Neural cell (in vitro differentiated cells): ENCODE data around the gene TYSND1. TPM values are rescaled to one million over a fixed set of nuclear protein-coding genes. Genes with fewer than 3 reads are reported as not detected.

Source experiments
- H2AFZ ChIP-seq: fragments of 200-600, 300-800 bp; sonication (generic), shearing (Covaris generic); 2 replicates; pipeline ENCODE4 v1.6.0; 2014; ENCODE audit warnings: low read depth, mild to moderate bottlenecking, antibody characterized with exemption, low read length, moderate library complexity
- H3F3A ChIP-seq: fragments of 200-600 bp; shearing (Covaris generic); 2 replicates; pipeline ENCODE4 v1.6.1; 2016; ENCODE audit warnings: mild to moderate bottlenecking, moderate library complexity, mixed read lengths, antibody characterized with exemption, low read length; ENCODE audit not compliant: insufficient read depth, poor library complexity, severe bottlenecking
- H3K27ac ChIP-seq: fragments of 200-600, 300-800 bp; sonication (generic), shearing (Covaris generic); 2 replicates; pipeline ENCODE4 v1.5.1; 2014; ENCODE audit warnings: mild to moderate bottlenecking, low read length, moderate library complexity
- H3K27me3 ChIP-seq: fragments of 300-800, 200-600 bp; sonication (generic), shearing (Covaris generic); 2 replicates; pipeline ENCODE4 v1.6.0; 2014; ENCODE audit warnings: mild to moderate bottlenecking, low read depth, low read length, moderate library complexity; ENCODE audit not compliant: insufficient read depth
- H3K36me3 ChIP-seq: fragments of 300-800, 200-600 bp; sonication (generic), shearing (Covaris generic); 2 replicates; pipeline ENCODE4 v1.5.1; 2014; ENCODE audit warnings: mild to moderate bottlenecking, antibody characterized with exemption, low read length, moderate library complexity; ENCODE audit not compliant: insufficient read depth
- H3K4me2 ChIP-seq: fragments of 300-800, 200-600 bp; sonication (generic), shearing (Covaris generic); 2 replicates; pipeline ENCODE4 v1.6.0; 2014; ENCODE audit warnings: mild to moderate bottlenecking, low read length
- H3K4me3 ChIP-seq: fragments of 300-800, 200-600 bp; sonication (generic), shearing (Covaris generic); 2 replicates; pipeline ENCODE4 v1.5.1; 2014; ENCODE audit warnings: mild to moderate bottlenecking, low read length, moderate library complexity
- H3K79me2 ChIP-seq: fragments of 200-600 bp; shearing (Covaris generic); replicated peaks from 2 replicates; pipeline ENCODE4 v1.6.0; 2014; ENCODE audit warnings: mild to moderate bottlenecking, low read length, moderate library complexity; ENCODE audit not compliant: insufficient read depth
- H3K9ac ChIP-seq: fragments of 300-800, 200-600 bp; sonication (generic), shearing (Covaris generic); 2 replicates; pipeline ENCODE4 v1.6.1; 2016; ENCODE audit warnings: mild to moderate bottlenecking, low read length, mixed read lengths
- H3K9me2 ChIP-seq: fragments of 200-600 bp; shearing (Covaris generic); 2 replicates; pipeline ENCODE4 v1.6.1; 2016; ENCODE audit warnings: mild to moderate bottlenecking, low read length, mixed read lengths; ENCODE audit not compliant: insufficient read depth
- H3K9me3 ChIP-seq: fragments of 200-600, 300-800 bp; sonication (generic), shearing (Covaris generic); 2 replicates; pipeline ENCODE4 v1.6.1; 2016; ENCODE audit warnings: mild to moderate bottlenecking, mixed run types, low read length, moderate library complexity, mixed read lengths
- H4K20me1 ChIP-seq: fragments of 200-600 bp; shearing (Covaris generic); 2 replicates; pipeline ENCODE4 v1.6.1; 2016; ENCODE audit warnings: mild to moderate bottlenecking, mixed run types; ENCODE audit not compliant: insufficient read depth
- EP300 ChIP-seq: fragments of 450-650 bp; conservative IDR thresholded peaks from 2 replicates; pipeline ENCODE4 v1.6.1; 2014; ENCODE audit warnings: antibody characterized with exemption, mild to moderate bottlenecking, moderate library complexity; ENCODE audit not compliant: poor library complexity, severe bottlenecking
- EZH2 ChIP-seq: fragments of 200-600, 300-800 bp; shearing (Covaris generic), sonication (generic); IDR thresholded peaks from 2 replicates; pipeline ENCODE4 v1.6.1; 2014; ENCODE audit warnings: antibody characterized with exemption, low read length, borderline replicate concordance, mild to moderate bottlenecking; ENCODE audit not compliant: insufficient read depth, poor library complexity, severe bottlenecking
- MXI1 ChIP-seq: fragments of 450-650 bp; conservative IDR thresholded peaks from 2 replicates; pipeline ENCODE4 v1.6.1; 2014; ENCODE audit warnings: antibody characterized with exemption, mild to moderate bottlenecking; ENCODE audit not compliant: poor library complexity, severe bottlenecking
- POLR2AphosphoS5 ChIP-seq: IDR thresholded peaks from 2 replicates; pipeline ENCODE4 v1.6.1; 2012
- RAD21 ChIP-seq: fragments of 450-650 bp; conservative IDR thresholded peaks from 2 replicates; pipeline ENCODE4 v1.6.1; 2014; ENCODE audit warnings: antibody characterized with exemption, mild to moderate bottlenecking, moderate library complexity
- SMC3 ChIP-seq: fragments of 450-650 bp; conservative IDR thresholded peaks from 2 replicates; pipeline ENCODE4 v1.6.1; 2014; ENCODE audit warnings: antibody characterized with exemption, mild to moderate bottlenecking, moderate library complexity; ENCODE audit not compliant: poor library complexity
- TAF1 ChIP-seq: IDR thresholded peaks from 2 replicates; pipeline ENCODE4 v1.6.1; 2012; ENCODE audit warnings: low read depth
- polyA plus RNA-seq: library from polyadenylated mRNA; depleted of rRNA; stranded (reverse); fragments of >200 nt; gene quantifications from 2 replicates; pipeline ENCODE4 v1.2.3, GENCODE V29; 2014
- TF ChIP-seq, protein P1 (sequence below): fragments of 450-650 bp; IDR thresholded peaks from 2 replicates; pipeline ENCODE4 v1.5.1; 2014; ENCODE audit warnings: antibody characterized with exemption, mild to moderate bottlenecking, moderate library complexity; ENCODE audit not compliant: poor library complexity, severe bottlenecking
- TF ChIP-seq, protein P2 (sequence below): IDR thresholded peaks from 2 replicates; pipeline ENCODE4 v1.6.1; 2012; ENCODE audit warnings: borderline replicate concordance

The TYSND1 gene
- polyA plus RNA-seq, 1 donor from 2014 or later: 10.3 TPM

DNA sequence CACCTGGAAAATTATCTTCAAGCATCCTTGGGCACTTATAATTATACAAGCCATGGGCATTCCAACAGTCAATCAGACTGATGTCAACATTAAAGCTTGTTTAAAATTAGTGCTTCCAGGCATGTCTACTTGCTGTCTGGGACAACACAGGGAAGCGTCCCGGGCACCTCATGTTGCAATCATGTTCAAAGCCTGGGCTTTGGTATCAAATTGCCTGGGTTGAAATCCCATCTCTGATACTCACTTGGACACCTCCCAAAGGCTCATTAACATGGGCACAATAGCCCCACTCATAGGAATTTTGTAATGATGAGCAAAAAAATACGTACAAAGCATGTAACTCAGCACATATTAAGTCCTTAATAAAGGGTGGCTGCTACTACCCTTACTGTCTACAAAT is 28.3 kb downstream of the TYSND1 start:
- H3K9me3 ChIP-seq: no peaks in the 10 kb centered on the region
- no peaks in the 10 kb centered on the region for H3K27me3 ChIP-seq
- TF ChIP-seq, protein P1, sequence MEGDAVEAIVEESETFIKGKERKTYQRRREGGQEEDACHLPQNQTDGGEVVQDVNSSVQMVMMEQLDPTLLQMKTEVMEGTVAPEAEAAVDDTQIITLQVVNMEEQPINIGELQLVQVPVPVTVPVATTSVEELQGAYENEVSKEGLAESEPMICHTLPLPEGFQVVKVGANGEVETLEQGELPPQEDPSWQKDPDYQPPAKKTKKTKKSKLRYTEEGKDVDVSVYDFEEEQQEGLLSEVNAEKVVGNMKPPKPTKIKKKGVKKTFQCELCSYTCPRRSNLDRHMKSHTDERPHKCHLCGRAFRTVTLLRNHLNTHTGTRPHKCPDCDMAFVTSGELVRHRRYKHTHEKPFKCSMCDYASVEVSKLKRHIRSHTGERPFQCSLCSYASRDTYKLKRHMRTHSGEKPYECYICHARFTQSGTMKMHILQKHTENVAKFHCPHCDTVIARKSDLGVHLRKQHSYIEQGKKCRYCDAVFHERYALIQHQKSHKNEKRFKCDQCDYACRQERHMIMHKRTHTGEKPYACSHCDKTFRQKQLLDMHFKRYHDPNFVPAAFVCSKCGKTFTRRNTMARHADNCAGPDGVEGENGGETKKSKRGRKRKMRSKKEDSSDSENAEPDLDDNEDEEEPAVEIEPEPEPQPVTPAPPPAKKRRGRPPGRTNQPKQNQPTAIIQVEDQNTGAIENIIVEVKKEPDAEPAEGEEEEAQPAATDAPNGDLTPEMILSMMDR: no peak
- TF ChIP-seq RAD21: no peak
- TF ChIP-seq, protein P2, sequence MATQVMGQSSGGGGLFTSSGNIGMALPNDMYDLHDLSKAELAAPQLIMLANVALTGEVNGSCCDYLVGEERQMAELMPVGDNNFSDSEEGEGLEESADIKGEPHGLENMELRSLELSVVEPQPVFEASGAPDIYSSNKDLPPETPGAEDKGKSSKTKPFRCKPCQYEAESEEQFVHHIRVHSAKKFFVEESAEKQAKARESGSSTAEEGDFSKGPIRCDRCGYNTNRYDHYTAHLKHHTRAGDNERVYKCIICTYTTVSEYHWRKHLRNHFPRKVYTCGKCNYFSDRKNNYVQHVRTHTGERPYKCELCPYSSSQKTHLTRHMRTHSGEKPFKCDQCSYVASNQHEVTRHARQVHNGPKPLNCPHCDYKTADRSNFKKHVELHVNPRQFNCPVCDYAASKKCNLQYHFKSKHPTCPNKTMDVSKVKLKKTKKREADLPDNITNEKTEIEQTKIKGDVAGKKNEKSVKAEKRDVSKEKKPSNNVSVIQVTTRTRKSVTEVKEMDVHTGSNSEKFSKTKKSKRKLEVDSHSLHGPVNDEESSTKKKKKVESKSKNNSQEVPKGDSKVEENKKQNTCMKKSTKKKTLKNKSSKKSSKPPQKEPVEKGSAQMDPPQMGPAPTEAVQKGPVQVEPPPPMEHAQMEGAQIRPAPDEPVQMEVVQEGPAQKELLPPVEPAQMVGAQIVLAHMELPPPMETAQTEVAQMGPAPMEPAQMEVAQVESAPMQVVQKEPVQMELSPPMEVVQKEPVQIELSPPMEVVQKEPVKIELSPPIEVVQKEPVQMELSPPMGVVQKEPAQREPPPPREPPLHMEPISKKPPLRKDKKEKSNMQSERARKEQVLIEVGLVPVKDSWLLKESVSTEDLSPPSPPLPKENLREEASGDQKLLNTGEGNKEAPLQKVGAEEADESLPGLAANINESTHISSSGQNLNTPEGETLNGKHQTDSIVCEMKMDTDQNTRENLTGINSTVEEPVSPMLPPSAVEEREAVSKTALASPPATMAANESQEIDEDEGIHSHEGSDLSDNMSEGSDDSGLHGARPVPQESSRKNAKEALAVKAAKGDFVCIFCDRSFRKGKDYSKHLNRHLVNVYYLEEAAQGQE: no peak
- TF ChIP-seq EP300: no peak
- TF ChIP-seq TAF1: no peak
- TF ChIP-seq MXI1: no peak
- TF ChIP-seq SMC3: no peak
- no peak for TF ChIP-seq EZH2
- no peak for TF ChIP-seq POLR2AphosphoS5

DNA sequence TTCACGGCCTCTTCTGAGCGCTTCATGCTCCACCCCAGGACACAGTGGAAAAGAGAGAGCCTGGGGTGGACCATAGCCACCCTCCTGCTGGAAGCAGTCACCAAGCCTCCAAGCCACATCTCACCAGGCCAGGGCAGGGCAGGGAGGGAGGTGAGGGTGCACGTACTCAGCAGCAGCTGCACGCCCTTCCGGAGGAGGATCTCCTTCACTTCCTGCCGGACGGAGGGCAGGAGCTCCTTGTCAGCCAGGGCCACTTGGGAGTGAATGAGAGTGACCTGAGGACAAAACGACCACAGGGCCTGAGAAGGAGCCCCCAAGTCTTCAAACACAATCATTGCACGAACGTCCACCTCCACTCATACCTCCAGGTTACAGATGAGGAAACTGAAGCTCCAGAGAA is 28.9 kb downstream of the TYSND1 start:
- Histone ChIP-seq H3K79me2 (no peaks in the 10 kb centered on the region), H3K27me3 (no peaks in the 10 kb centered on the region), H2AFZ (no peak overlapping the region), H3K4me2 (no peak overlapping the region), H3K9me2 (no peaks in the 10 kb centered on the region), H3K27ac (no peak overlapping the region), H3K9ac (no peak overlapping the region), H3F3A (no peaks in the 10 kb centered on the region), H3K36me3 (no peaks in the 10 kb centered on the region), H4K20me1 (no peaks in the 10 kb centered on the region), H3K4me3 (no peak overlapping the region), H3K9me3 (no peaks in the 10 kb centered on the region)
- TF ChIP-seq, protein P2: no peak
- TF ChIP-seq EP300 (no peak), POLR2AphosphoS5 (no peak), TAF1 (no peak), EZH2 (no peak), RAD21 (no peak), SMC3 (no peak), MXI1 (no peak)
- TF ChIP-seq, protein P1: no peak

More for the DNA sequence above, 28.3 kb downstream of the TYSND1 start:
- Histone ChIP-seq H3K27ac (no peak overlapping the region), H3K9ac (no peak overlapping the region), H3K4me2 (no peak overlapping the region), H3K36me3 (no peaks in the 10 kb centered on the region), H4K20me1 (no peaks in the 10 kb centered on the region), H3F3A (no peaks in the 10 kb centered on the region), H3K4me3 (no peak overlapping the region), H3K79me2 (no peaks in the 10 kb centered on the region), H3K9me2 (no peaks in the 10 kb centered on the region), H2AFZ (no peak overlapping the region)
